Effector memory CD4-positive, alpha-beta T cell (primary cell): ENCODE measurements around the gene GREB1.

ENCODE experiments used
- DNase-seq, 3 donors: peaks; one replicate each; pipeline ENCODE4 v3.0.0-alpha.2; 2020
- H3K27ac ChIP-seq: 2 replicates; pipeline ENCODE4 v1.7.0; 2013; ENCODE audit warnings: mild to moderate bottlenecking, low read length, moderate library complexity; ENCODE audit not compliant: insufficient read depth, poor library complexity, severe bottlenecking
- H3K27me3 ChIP-seq: replicated peaks from 2 replicates; pipeline ENCODE4 v1.7.0; 2013; ENCODE audit warnings: mild to moderate bottlenecking, low read length; ENCODE audit not compliant: insufficient read depth, control insufficient read depth, poor library complexity, severe bottlenecking
- H3K36me3 ChIP-seq: 2 replicates; pipeline ENCODE4 v1.7.0; 2013; ENCODE audit warnings: mild to moderate bottlenecking, low read length, moderate library complexity; ENCODE audit not compliant: control insufficient read depth, insufficient read depth
- H3K4me1 ChIP-seq: 2 replicates; pipeline ENCODE4 v1.7.0; 2013; ENCODE audit warnings: low read length, mild to moderate bottlenecking; ENCODE audit not compliant: control insufficient read depth, insufficient read depth, poor library complexity, severe bottlenecking
- H3K4me3 ChIP-seq: 2 replicates; pipeline ENCODE4 v1.7.0; 2013; ENCODE audit warnings: low read length, low read depth, mild to moderate bottlenecking; ENCODE audit not compliant: insufficient read depth, poor library complexity, severe bottlenecking
- H3K9me3 ChIP-seq: 2 replicates; pipeline ENCODE4 v1.7.0; 2013; ENCODE audit warnings: mild to moderate bottlenecking, low read length, moderate library complexity; ENCODE audit not compliant: control insufficient read depth

GREB1 gene

GRCh38 chr2:11680901-11681721, 147.3 kb downstream of the GREB1 start:
- peaks cover 5% of the 10 kb centered on the region for H3K27me3 ChIP-seq
- H3K27ac ChIP-seq, result no peak overlapping the region
- no peaks in the 10 kb centered on the region for H3K36me3 ChIP-seq
- no peak overlapping the region for H3K4me3 ChIP-seq
- no peaks in the 10 kb centered on the region for H3K4me1 ChIP-seq
- no peaks in the 10 kb centered on the region for H3K9me3 ChIP-seq
- DNase-seq, result no peak

DNA sequence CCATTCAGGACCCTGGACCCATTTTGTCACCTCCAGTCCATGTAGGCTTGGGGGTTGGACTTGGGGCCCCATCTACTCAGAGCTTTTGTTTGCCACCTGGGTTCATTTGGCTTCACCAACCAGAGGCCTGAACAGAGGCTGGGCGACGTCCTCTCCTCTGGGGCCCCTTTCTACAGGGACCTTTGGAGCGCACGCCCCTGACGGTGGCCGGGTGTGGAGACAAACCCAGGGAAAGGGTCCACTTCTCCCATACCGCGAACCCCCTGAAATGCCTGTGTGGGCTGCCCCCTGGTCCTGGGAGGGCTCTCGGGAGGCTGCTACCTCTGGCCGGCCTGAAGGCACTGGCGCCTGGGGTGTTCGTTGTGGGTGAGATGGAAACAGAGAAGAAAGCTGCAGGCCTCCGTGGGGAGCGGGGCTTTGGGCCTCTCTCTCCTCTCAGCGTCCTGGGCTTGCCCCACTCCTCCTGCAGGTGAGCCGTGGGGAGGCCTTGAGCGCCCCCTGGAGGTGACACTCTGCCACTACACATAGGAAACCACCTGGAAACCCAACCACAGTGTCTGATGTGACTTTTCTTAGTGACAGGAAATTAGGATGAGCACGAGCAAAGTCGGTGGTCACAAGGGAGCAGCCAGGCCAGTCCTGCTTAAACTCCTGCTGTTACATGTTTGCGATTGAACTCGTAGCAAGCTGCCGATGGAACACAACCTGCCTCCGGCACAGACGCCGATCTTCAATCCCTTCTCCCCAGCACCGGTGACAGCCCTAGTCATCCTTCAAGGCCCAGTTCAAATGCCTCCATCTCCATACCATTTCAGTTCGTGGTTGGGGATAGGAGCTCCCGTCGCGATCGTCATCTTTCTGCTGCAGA, 148.1 kb downstream of the GREB1 start:
- Histone ChIP-seq H3K9me3 (no peaks in the 10 kb centered on the region), H3K27me3 (peaks cover 5% of the 10 kb centered on the region), H3K36me3 (no peaks in the 10 kb centered on the region), H3K4me3 (no peak overlapping the region), H3K4me1 (no peaks in the 10 kb centered on the region), H3K27ac (no peak overlapping the region)
- DNase-seq, result peak in 2 of 3 donors; percentile 14 to 19

GRCh38 chr2:11682590-11682915, 148.7 kb downstream of the GREB1 start:
- no peak for DNase-seq
- Histone ChIP-seq H3K36me3 (no peaks in the 10 kb centered on the region), H3K4me3 (no peak overlapping the region), H3K9me3 (no peaks in the 10 kb centered on the region), H3K4me1 (no peaks in the 10 kb centered on the region), H3K27me3 (peaks cover 5% of the 10 kb centered on the region), H3K27ac (no peak overlapping the region)

- peaks cover under 1% of the 10 kb centered on the region for H3K4me1 ChIP-seq
- no peaks in the 10 kb centered on the region for H3K36me3 ChIP-seq
- no peak for DNase-seq
- H3K27me3 ChIP-seq, result peaks cover 2% of the 10 kb centered on the region
- no peaks in the 10 kb centered on the region for H3K9me3 ChIP-seq
- no peak overlapping the region for H3K4me3 ChIP-seq
- no peak overlapping the region for H3K27ac ChIP-seq
Measured at GRCh38 chr2:11683476-11683875, 149.6 kb downstream of the GREB1 start.

GRCh38 chr2:11683966-11684365, 150.1 kb downstream of the GREB1 start:
- H3K4me3 ChIP-seq, result no peak overlapping the region
- DNase-seq, result no peak
- H3K9me3 ChIP-seq, result no peaks in the 10 kb centered on the region
- peaks cover 4% of the 10 kb centered on the region for H3K4me1 ChIP-seq
- no peak overlapping the region for H3K27ac ChIP-seq
- H3K36me3 ChIP-seq, result no peaks in the 10 kb centered on the region
- H3K27me3 ChIP-seq, result peaks cover 2% of the 10 kb centered on the region

DNA sequence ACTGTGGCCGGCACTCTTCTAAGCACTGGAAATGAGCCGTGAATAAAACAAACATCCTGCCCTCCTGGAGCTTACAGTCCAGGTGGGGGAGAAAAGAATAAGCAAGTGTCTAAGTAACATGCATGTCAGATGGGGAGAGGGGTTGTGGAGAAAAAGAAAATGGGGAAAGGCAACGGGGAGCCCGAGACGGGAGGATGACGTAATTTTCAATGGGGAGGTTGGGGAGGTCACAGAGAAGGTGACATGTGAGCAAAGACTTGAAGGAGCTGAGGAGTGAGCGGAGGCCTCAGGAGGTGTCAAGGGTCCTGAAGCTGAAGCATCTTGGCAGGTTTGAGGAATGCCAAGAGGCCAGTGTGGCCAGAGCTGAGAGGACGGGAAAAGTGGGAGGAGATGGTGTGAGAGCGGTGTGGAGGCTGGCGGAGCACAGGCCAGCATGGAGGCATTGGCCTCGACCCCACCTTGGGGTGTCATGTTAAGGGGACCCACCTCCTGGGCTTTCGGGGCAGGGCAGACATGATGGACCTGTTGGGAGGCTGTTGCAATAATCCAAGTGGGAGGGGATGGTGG, 151.1 kb downstream of the GREB1 start:
- peaks cover 2% of the 10 kb centered on the region for H3K27me3 ChIP-seq
- H3K9me3 ChIP-seq, result no peaks in the 10 kb centered on the region
- no peak overlapping the region for H3K27ac ChIP-seq
- H3K36me3 ChIP-seq, result no peaks in the 10 kb centered on the region
- H3K4me1 ChIP-seq, result peaks cover 4% of the 10 kb centered on the region
- H3K4me3 ChIP-seq, result no peak overlapping the region
- DNase-seq, result no peak

- Histone ChIP-seq H3K4me3 (no peak overlapping the region), H3K36me3 (no peaks in the 10 kb centered on the region), H3K4me1 (peaks cover 4% of the 10 kb centered on the region), H3K27ac (no peak overlapping the region), H3K9me3 (no peaks in the 10 kb centered on the region), H3K27me3 (peaks cover 2% of the 10 kb centered on the region)
- no peak for DNase-seq
Measured at GRCh38 chr2:11685906-11686470, 152.1 kb downstream of the GREB1 start.

DNA sequence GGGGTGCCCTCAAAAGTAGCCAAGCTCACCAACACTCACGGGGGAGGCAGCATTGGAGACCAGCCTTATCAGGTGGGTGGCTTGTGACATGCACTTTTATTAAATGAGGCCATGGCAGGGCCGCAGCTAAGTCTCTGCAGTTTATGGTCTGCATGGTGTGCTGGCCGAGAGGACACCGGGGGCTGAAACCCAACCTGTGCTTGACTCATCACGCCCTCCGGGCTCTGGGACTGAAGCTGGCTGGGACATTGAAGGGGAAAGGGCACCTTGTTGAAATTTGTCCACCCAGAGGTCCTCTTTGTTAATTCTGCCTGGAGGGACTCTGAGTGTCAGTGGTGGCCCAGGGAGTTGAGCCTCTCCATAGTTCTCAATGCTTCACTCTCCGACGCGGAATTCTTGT, 153.9 kb downstream of the GREB1 start:
- Histone ChIP-seq H3K27ac (no peak overlapping the region), H3K9me3 (no peaks in the 10 kb centered on the region), H3K27me3 (peaks cover 2% of the 10 kb centered on the region), H3K4me3 (no peak overlapping the region), H3K36me3 (no peaks in the 10 kb centered on the region), H3K4me1 (peaks cover 4% of the 10 kb centered on the region)
- DNase-seq, result no peak

- no peaks in the 10 kb centered on the region for H3K36me3 ChIP-seq
- DNase-seq, result peak; percentile 50 to 67 (median 59)
- no peaks in the 10 kb centered on the region for H3K9me3 ChIP-seq
- peaks cover 4% of the 10 kb centered on the region for H3K4me1 ChIP-seq
- H3K27me3 ChIP-seq, result peaks cover 2% of the 10 kb centered on the region
- H3K27ac ChIP-seq, result no peak overlapping the region
- H3K4me3 ChIP-seq, result no peak overlapping the region
Measured at GRCh38 chr2:11688222-11689069, 154.6 kb downstream of the GREB1 start.
